ENCODE data around the gene HOXB1.

Gene HOXB1

DNA sequence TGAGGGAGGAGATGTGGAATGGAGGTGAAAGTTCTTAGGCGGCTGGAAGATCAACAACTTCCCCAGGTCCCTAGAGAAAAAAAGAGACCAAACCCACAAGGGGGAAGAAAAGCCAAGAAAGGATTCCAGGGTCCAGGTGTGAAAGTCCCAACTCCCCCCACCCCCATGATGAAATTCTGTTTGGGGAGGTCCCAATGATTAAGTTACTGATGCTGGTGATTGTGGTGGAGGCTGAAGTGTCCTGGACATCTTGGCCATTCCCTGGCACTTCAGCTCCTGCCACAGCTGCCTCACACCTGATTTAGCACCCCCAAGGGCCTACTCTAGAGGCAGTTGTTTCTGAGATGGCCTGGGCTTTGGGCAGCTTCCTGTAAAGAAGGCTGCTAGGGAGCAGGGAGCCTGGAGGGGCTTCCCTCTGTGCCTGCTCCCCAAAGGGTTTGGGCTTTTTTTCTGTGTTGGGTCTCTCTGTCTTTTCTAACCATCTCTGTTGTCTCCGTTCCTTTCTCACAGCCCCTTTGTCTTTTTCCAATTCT lies 34.3 kb upstream of the HOXB1 start:
- no peaks in the 10 kb centered on the region for H3K4me1 ChIP-seq
- H3K27me3 ChIP-seq = peaks cover 99% of the 10 kb centered on the region
- no peaks in the 10 kb centered on the region for H3K36me3 ChIP-seq
- no peak overlapping the region for H3K4me3 ChIP-seq (ENCODE audit: low read depth, low read length)
- no peaks in the 10 kb centered on the region for H3K9me3 ChIP-seq
- TF ChIP-seq, protein P1, sequence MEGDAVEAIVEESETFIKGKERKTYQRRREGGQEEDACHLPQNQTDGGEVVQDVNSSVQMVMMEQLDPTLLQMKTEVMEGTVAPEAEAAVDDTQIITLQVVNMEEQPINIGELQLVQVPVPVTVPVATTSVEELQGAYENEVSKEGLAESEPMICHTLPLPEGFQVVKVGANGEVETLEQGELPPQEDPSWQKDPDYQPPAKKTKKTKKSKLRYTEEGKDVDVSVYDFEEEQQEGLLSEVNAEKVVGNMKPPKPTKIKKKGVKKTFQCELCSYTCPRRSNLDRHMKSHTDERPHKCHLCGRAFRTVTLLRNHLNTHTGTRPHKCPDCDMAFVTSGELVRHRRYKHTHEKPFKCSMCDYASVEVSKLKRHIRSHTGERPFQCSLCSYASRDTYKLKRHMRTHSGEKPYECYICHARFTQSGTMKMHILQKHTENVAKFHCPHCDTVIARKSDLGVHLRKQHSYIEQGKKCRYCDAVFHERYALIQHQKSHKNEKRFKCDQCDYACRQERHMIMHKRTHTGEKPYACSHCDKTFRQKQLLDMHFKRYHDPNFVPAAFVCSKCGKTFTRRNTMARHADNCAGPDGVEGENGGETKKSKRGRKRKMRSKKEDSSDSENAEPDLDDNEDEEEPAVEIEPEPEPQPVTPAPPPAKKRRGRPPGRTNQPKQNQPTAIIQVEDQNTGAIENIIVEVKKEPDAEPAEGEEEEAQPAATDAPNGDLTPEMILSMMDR (IDR thresholded peaks at IDR 0.05; ENCODE audit: low read depth, low read length) = no peak
- no peak for DNase-seq

DNA sequence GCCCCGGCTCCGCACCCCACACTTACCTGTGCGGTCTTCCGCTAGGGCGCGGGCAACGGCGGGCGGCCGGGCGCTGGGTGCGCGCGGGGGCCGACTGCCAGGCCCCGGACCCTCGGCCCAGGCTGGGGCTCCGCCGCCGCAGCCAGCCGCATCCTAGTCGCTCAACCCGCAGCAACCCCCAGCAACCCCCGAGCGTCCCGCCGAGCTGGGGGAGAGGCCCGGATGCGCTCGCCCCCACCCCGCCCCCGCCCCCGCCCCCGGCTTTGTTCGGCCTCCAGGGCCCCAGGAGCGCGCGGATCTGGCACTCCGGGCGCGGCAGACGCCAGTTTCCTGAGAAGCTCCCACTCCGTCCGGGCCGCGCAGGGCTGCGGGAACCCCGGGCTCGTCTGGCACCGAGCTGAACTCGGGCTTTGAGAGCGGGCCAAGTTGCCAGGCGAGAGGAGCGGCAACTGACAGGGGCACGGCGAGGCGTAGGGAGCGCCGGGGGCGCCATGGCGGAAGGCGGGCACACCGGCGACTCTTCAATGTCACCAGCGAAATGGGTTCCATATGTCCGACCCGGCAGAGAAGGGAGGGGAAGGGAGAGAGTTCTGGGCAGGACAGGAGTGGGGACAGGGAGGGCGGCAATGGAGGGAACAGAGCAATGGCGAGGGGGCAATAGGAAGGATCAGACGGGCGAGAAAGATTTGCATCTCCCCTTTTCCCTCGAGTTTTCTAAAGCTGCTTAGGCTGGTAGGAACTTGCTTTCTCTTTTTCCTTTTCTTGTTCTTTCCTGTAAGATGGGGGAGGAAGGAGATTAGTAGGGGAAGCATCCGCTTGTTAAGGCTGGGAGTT lies 33.6 kb upstream of the HOXB1 start:
- H3K27me3 ChIP-seq = peaks cover 99% of the 10 kb centered on the region
- H3K4me1 ChIP-seq = no peaks in the 10 kb centered on the region
- TF ChIP-seq, protein P1 (IDR thresholded peaks at IDR 0.05; ENCODE audit: low read depth, low read length) = no peak
- no peaks in the 10 kb centered on the region for H3K9me3 ChIP-seq
- DNase-seq = no peak
- no peak overlapping the region for H3K4me3 ChIP-seq (ENCODE audit: low read depth, low read length)
- H3K36me3 ChIP-seq = no peaks in the 10 kb centered on the region

DNA sequence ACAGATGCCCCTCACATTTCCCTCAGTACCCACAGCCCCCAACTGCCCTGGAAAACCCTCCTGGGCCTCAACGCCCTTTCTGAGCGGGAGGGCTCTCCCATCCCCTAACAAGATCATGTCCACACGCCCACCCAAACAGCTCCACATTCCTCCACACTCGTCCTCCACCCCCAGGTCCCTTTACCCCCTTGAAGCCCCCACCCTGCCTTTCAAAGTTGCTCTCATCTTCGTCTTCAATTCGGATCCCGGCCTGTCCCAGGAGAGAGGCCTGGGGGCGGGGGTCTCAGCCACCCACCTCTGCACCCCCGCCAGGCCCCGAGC lies 33.0 kb upstream of the HOXB1 start:
- Histone ChIP-seq H3K4me3 (ENCODE audit: low read depth, low read length) (no peak overlapping the region), H3K4me1 (no peaks in the 10 kb centered on the region), H3K27me3 (peaks cover 99% of the 10 kb centered on the region), H3K36me3 (no peaks in the 10 kb centered on the region), H3K9me3 (no peaks in the 10 kb centered on the region)
- TF ChIP-seq, protein P1 (IDR thresholded peaks at IDR 0.05; ENCODE audit: low read depth, low read length) = no peak
- DNase-seq = no peak

DNA sequence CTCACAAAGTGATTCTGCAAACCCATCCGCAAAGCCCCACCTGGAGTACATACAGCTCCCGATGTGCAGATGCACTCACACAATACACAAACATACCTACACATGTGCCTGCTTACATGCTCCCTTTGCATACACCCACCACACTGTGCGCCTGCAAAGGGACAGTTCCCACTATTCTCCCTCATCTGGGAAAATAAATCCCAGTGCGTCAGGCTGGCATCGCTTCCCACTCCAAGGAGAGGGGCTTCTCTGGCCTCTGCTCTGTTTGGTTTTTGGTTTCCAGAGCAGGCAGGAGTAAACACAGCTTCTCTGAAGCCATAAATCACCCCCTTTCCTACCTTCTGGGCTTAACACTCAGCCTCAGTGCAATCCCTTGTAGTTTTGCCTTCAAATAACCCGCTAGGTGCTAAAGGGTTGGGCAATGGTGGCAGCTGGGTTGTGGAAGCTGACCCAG lies 32.6 kb upstream of the HOXB1 start:
- H3K9me3 ChIP-seq = no peaks in the 10 kb centered on the region
- DNase-seq = no peak
- no peaks in the 10 kb centered on the region for H3K4me1 ChIP-seq
- TF ChIP-seq, protein P1 (IDR thresholded peaks at IDR 0.05; ENCODE audit: low read depth, low read length) = no peak
- no peak overlapping the region for H3K4me3 ChIP-seq (ENCODE audit: low read depth, low read length)
- H3K36me3 ChIP-seq = no peaks in the 10 kb centered on the region
- peaks cover 99% of the 10 kb centered on the region for H3K27me3 ChIP-seq

DNA sequence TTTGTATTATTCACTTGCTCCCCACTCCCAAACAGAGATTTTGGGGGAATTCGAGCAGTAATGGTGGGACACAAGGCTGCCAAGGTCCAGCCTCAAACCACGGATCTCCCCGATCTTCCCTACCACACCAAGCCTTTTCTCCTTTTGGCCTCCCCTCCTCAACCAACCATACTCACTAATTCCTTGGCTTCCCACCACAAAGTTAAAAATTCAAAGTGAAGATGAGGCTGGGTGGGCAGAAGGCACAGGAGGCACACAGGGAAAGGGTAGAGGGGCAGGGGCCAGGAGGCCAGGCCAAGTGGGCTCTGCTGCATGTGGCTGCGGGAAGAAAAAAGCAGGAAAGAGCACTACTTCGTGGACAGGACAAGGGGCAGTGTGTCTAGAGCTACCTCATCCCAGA lies 32.1 kb upstream of the HOXB1 start:
- no peak for DNase-seq
- H3K27me3 ChIP-seq = peaks cover 99% of the 10 kb centered on the region
- H3K4me3 ChIP-seq (ENCODE audit: low read depth, low read length) = no peak overlapping the region
- no peaks in the 10 kb centered on the region for H3K4me1 ChIP-seq
- TF ChIP-seq, protein P1 (IDR thresholded peaks at IDR 0.05; ENCODE audit: low read depth, low read length) = no peak
- H3K36me3 ChIP-seq = no peaks in the 10 kb centered on the region
- H3K9me3 ChIP-seq = no peaks in the 10 kb centered on the region

Data from BE2C (cell line).